Activated naive CD8-positive, alpha-beta T cell (primary cell): ENCODE results near the gene UBB.

Experiments
- H3K27ac Mint-ChIP-seq: one replicate; pipeline ENCODE4 v1.8.0; 2021; ENCODE audit warnings: mixed read lengths
- H3K27me3 Mint-ChIP-seq: one replicate; pipeline ENCODE4 v1.8.0; 2021; ENCODE audit warnings: mixed read lengths
- H3K36me3 Mint-ChIP-seq: one replicate; pipeline ENCODE4 v1.8.0; 2021; ENCODE audit warnings: mixed read lengths
- H3K4me1 Mint-ChIP-seq: one replicate; pipeline ENCODE4 v1.8.0; 2021; ENCODE audit warnings: low read depth, mixed read lengths
- H3K4me3 Mint-ChIP-seq: one replicate; pipeline ENCODE4 v1.8.0; 2021; ENCODE audit warnings: mild to moderate bottlenecking, mixed read lengths
- H3K9me3 Mint-ChIP-seq: one replicate; pipeline ENCODE4 v1.8.0; 2021; ENCODE audit warnings: low read depth, mixed read lengths

UBB gene

GRCh38 chr17:16419074-16419928 lies 38.4 kb downstream of the UBB start:
- H3K36me3 Mint-ChIP-seq = peaks cover 4% of the 10 kb centered on the region
- H3K4me1 Mint-ChIP-seq = peaks cover 48% of the 10 kb centered on the region
- H3K4me3 Mint-ChIP-seq = peak overlapping the region; percentile 75
- peak overlapping the region; percentile 92 for H3K27ac Mint-ChIP-seq
- no peaks in the 10 kb centered on the region for H3K27me3 Mint-ChIP-seq
- H3K9me3 Mint-ChIP-seq = no peaks in the 10 kb centered on the region

GRCh38 chr17:16419929-16420271 lies 39.0 kb downstream of the UBB start:
- H3K9me3 Mint-ChIP-seq = no peaks in the 10 kb centered on the region
- H3K4me3 Mint-ChIP-seq = peak overlapping the region; percentile 75
- H3K27ac Mint-ChIP-seq = peak overlapping the region; percentile 92
- H3K4me1 Mint-ChIP-seq = peaks cover 44% of the 10 kb centered on the region
- H3K27me3 Mint-ChIP-seq = no peaks in the 10 kb centered on the region
- peaks cover 4% of the 10 kb centered on the region for H3K36me3 Mint-ChIP-seq

GRCh38 chr17:16422416-16422815 lies 41.5 kb downstream of the UBB start:
- H3K27ac Mint-ChIP-seq = peak overlapping the region; percentile 10
- H3K4me1 Mint-ChIP-seq = peaks cover 33% of the 10 kb centered on the region
- H3K9me3 Mint-ChIP-seq = no peaks in the 10 kb centered on the region
- no peaks in the 10 kb centered on the region for H3K27me3 Mint-ChIP-seq
- no peak overlapping the region for H3K4me3 Mint-ChIP-seq
- peaks cover 2% of the 10 kb centered on the region for H3K36me3 Mint-ChIP-seq

GRCh38 chr17:16423226-16423872 lies 42.5 kb downstream of the UBB start:
- Mint-ChIP-seq H3K27ac (no peak overlapping the region), H3K9me3 (no peaks in the 10 kb centered on the region), H3K4me3 (no peak overlapping the region), H3K36me3 (peaks cover 2% of the 10 kb centered on the region), H3K4me1 (peaks cover 27% of the 10 kb centered on the region), H3K27me3 (no peaks in the 10 kb centered on the region)

DNA sequence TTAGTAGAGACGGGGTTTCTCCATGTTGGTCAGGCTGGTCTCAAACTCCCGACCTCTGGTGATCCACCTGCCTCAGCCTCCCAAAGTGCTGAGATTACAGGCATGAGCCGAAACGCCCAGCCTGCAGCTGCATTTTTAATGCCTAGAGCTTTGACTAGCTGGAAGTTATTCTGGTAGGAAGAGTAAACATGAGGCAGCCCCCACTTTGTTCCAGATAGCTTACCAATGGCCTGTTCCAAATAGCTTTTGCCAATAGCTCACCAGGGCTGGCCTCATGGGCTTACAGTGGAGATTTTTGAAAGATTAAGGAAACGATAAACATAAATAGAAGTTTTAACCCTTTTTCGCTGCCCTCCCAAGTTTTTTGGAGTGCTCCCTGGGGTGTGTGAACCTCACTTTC lies 44.3 kb downstream of the UBB start:
- Mint-ChIP-seq H3K4me3 (no peak overlapping the region), H3K36me3 (peaks cover 2% of the 10 kb centered on the region), H3K27me3 (no peaks in the 10 kb centered on the region), H3K4me1 (peaks cover 9% of the 10 kb centered on the region), H3K27ac (no peak overlapping the region), H3K9me3 (no peaks in the 10 kb centered on the region)

DNA sequence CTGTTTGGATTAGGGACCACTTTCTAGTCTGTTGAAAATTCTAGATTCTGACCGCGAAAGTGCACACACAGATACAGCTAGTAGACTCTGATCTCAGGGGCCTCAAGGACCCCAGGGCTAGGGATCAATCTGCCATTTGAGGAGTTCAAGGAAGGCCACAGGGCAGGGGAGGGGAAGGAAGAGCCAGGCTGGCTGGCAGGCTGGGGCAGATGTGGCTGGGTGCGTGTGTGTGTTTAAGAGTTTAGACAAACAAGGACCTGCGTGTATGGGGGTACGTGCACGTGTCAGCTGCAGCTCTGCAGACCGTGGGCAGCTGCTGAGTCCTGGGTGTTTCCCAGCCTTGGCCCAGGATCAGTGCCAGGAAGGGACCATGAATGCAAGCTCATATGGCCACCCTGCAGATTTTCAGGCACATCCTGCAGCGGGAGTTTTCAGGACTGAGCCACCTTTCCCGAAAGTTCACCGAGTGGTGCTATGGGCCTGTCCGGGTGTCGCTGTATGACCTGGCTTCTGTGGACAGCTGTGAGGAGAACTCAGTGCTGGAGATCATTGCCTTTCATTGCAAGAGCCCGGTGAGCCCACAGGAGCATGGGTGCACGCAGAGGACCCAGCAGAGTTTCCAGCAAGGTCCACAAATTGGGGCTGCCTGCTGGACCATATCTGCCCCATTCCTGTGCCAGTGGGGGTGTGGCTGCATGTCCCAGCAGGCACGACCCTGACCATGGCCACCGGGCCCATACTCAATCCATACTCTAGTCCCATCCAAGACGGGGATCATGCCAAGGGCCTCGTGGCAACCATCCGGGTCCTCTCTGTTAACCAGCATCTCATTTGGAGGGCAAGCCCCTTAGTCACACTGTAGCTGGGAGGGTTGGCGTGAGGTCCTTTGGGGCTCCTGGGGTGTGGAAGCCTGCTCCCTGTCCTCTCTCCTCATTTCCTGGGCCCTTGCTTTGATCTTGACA lies 45.1 kb downstream of the UBB start:
- Mint-ChIP-seq H3K27me3 (no peaks in the 10 kb centered on the region), H3K4me3 (no peak overlapping the region), H3K9me3 (no peaks in the 10 kb centered on the region), H3K4me1 (peaks cover under 1% of the 10 kb centered on the region), H3K36me3 (peaks cover under 1% of the 10 kb centered on the region), H3K27ac (no peak overlapping the region)

DNA sequence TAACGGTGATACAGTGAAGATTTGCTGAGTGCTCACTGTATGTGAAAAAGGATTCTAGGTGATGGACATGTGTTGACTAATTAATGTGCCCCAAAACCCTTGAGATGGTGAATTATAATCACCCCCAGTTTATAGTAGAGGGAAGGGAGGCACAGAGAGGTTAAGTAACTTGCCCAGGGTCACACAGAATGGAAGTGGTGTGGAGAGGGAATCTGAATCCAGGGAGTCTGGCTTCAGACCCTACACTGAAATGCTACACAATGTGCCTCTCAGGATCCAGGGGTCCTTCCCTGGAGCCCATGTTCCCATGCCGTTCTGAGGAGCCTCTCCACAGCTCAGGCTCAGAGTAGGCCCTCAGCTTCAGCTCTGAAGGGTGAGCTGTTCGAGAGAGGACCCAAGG lies 46.1 kb downstream of the UBB start:
- Mint-ChIP-seq H3K4me1 (no peaks in the 10 kb centered on the region), H3K4me3 (no peak overlapping the region), H3K9me3 (no peaks in the 10 kb centered on the region), H3K27me3 (no peaks in the 10 kb centered on the region), H3K27ac (no peak overlapping the region), H3K36me3 (no peaks in the 10 kb centered on the region)

GRCh38 chr17:16428098-16428882 lies 47.4 kb downstream of the UBB start:
- Mint-ChIP-seq H3K36me3 (no peaks in the 10 kb centered on the region), H3K9me3 (no peaks in the 10 kb centered on the region), H3K27ac (peak overlapping the region; percentile 61), H3K4me3 (no peak overlapping the region), H3K27me3 (no peaks in the 10 kb centered on the region), H3K4me1 (no peaks in the 10 kb centered on the region)

GRCh38 chr17:16429083-16429482 lies 48.2 kb downstream of the UBB start:
- H3K27me3 Mint-ChIP-seq = no peaks in the 10 kb centered on the region
- no peaks in the 10 kb centered on the region for H3K9me3 Mint-ChIP-seq
- no peaks in the 10 kb centered on the region for H3K36me3 Mint-ChIP-seq
- no peaks in the 10 kb centered on the region for H3K4me1 Mint-ChIP-seq
- H3K27ac Mint-ChIP-seq = peak overlapping the region; percentile 61
- H3K4me3 Mint-ChIP-seq = no peak overlapping the region

- Mint-ChIP-seq H3K9me3 (no peaks in the 10 kb centered on the region), H3K27me3 (no peaks in the 10 kb centered on the region), H3K4me1 (peaks cover under 1% of the 10 kb centered on the region), H3K4me3 (no peak overlapping the region), H3K36me3 (no peaks in the 10 kb centered on the region), H3K27ac (peak overlapping the region; percentile 1)
Measured at GRCh38 chr17:16430650-16431049, 49.8 kb downstream of the UBB start.

DNA sequence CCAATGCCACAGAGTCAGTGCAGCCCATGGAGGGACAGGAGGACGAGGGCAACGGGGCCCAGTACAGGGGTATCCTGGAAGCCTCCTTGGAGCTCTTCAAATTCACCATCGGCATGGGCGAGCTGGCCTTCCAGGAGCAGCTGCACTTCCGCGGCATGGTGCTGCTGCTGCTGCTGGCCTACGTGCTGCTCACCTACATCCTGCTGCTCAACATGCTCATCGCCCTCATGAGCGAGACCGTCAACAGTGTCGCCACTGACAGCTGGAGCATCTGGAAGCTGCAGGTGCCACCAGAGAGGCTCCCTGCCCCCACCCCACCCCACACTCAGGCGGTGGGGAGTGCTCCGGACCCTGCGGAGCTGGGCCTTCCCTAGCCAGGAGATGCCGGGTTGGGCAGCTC lies 51.1 kb downstream of the UBB start:
- Mint-ChIP-seq H3K27me3 (no peaks in the 10 kb centered on the region), H3K4me3 (no peak overlapping the region), H3K4me1 (peaks cover 3% of the 10 kb centered on the region), H3K27ac (no peak overlapping the region), H3K9me3 (no peaks in the 10 kb centered on the region), H3K36me3 (no peaks in the 10 kb centered on the region)
